ENCODE results near the gene CALR. TPM values are rescaled to one million over a fixed set of nuclear protein-coding genes. Genes with fewer than 3 reads are reported as not detected.

The CALR gene
- total RNA-seq, 3 donors from 2014 or later (not counting 1 experiment from before 2014, with no cell fraction given), result 588 to 813 (median 763) TPM

GRCh38 chr19:12992729-12993128, 54.3 kb downstream of the CALR start:
- peaks cover 8 to 28% of the 10 kb centered on the region in 2 donors for H3K27me3 Mint-ChIP-seq (ENCODE audit: low read depth in 2 of 2)
- Histone ChIP-seq H3K9me3 (ENCODE audit: control insufficient read depth, insufficient read depth, low read length) (no peaks in the 10 kb centered on the region), H3K36me3 (ENCODE audit: control insufficient read depth, insufficient read depth, low read length) (no peaks in the 10 kb centered on the region), H3K4me3 (ENCODE audit: low read length) (no peak overlapping the region), H3K27ac (ENCODE audit: low read length) (no peak overlapping the region), H3K27me3 (ENCODE audit: control insufficient read depth, insufficient read depth, low read length) (peaks cover 5% of the 10 kb centered on the region), H3K4me1 (ENCODE audit: control insufficient read depth, insufficient read depth, low read length) (peaks cover 12% of the 10 kb centered on the region)
- TF ChIP-seq CTCF (IDR thresholded peaks at IDR 0.05), result no peak
- no peak overlapping the region for H3K27ac Mint-ChIP-seq
- no peaks in the 10 kb centered on the region for H3K9me3 Mint-ChIP-seq
- no peaks in the 10 kb centered on the region for H3K36me3 Mint-ChIP-seq
- DNase-seq (no peak), ATAC-seq (no peak)
- intact Hi-C loops (cut with micrococcal nuclease), result no loop called here
- H3K4me3 Mint-ChIP-seq, result no peak overlapping the region
- 95% methylated on average over 11 of the region's 11 CpGs for WGBS (ENCODE audit: insufficient coverage)
- peaks cover 6 to 11% of the 10 kb centered on the region in 2 donors for H3K4me1 Mint-ChIP-seq

GRCh38 chr19:12993562-12993961, 55.2 kb downstream of the CALR start:
- Histone ChIP-seq H3K36me3 (ENCODE audit: control insufficient read depth, insufficient read depth, low read length) (no peaks in the 10 kb centered on the region), H3K4me3 (ENCODE audit: low read length) (no peak overlapping the region), H3K9me3 (ENCODE audit: control insufficient read depth, insufficient read depth, low read length) (no peaks in the 10 kb centered on the region), H3K27ac (ENCODE audit: low read length) (no peak overlapping the region), H3K4me1 (ENCODE audit: control insufficient read depth, insufficient read depth, low read length) (peaks cover 12% of the 10 kb centered on the region), H3K27me3 (ENCODE audit: control insufficient read depth, insufficient read depth, low read length) (peaks cover 5% of the 10 kb centered on the region)
- Mint-ChIP-seq H3K27ac (no peak overlapping the region), H3K27me3 (ENCODE audit: low read depth in 2 of 2) (peaks cover 10 to 33% of the 10 kb centered on the region in 2 donors), H3K4me3 (no peak overlapping the region), H3K4me1 (peaks cover 6 to 11% of the 10 kb centered on the region in 2 donors), H3K9me3 (no peaks in the 10 kb centered on the region), H3K36me3 (no peaks in the 10 kb centered on the region)
- TF ChIP-seq CTCF (IDR thresholded peaks at IDR 0.05), result no peak
- ATAC-seq (no peak), DNase-seq (no peak)
- intact Hi-C loops (cut with micrococcal nuclease), result no loop called here
- 95% methylated on average over 7 of the region's 7 CpGs for WGBS (ENCODE audit: insufficient coverage)

Other genes starting within 250 kb of the CALR start
- gene FBXW9, start 242.0 kb upstream of the CALR start, total RNA-seq, result 1 to 10 TPM; 2.2 to 3.2 (median 2.9) TPM
- gene TNPO2, start 214.7 kb upstream of the CALR start, total RNA-seq, result 10 to 100 TPM; 56.8 to 66.6 (median 58.2) TPM
- 100 to 1,000 TPM; 217 to 228 (median 219) TPM for gene TRIR, start 203.9 kb upstream of the CALR start, total RNA-seq
- gene GET3, start 201.1 kb upstream of the CALR start, total RNA-seq, result 10 to 100 TPM; 42.2 to 51.3 (median 44.2) TPM
- not detected for gene BEST2, start 186.8 kb upstream of the CALR start, total RNA-seq
- gene HOOK2, start 163.1 kb upstream of the CALR start, total RNA-seq, result 10 to 100 TPM; 13.3 to 15.3 (median 13.9) TPM
- gene JUNB, start 147.1 kb upstream of the CALR start, total RNA-seq, result 100 to 1,000 TPM; 781 to 903 (median 859) TPM
- 10 to 100 TPM; 28.8 to 67.1 (median 66.9) TPM for gene PRDX2, start 136.8 kb upstream of the CALR start, total RNA-seq
- 1 to 10 TPM; 1.7 to 2.8 (median 2.2) TPM for gene THSD8, start 136.5 kb upstream of the CALR start, total RNA-seq
- 1 to 10 TPM; 6.6 to 8.7 (median 7.4) TPM for gene RNASEH2A, start 132.0 kb upstream of the CALR start, total RNA-seq
- gene RTBDN, start 104.0 kb upstream of the CALR start, total RNA-seq, result not detected
- gene MAST1, start 100.1 kb upstream of the CALR start, total RNA-seq, result under 1 TPM in 2 of 3 donors, not detected in 1; 0.07 to 0.88 TPM
- 10 to 100 TPM; 28.3 to 31.7 (median 31.2) TPM for gene DNASE2, start 57.2 kb upstream of the CALR start, total RNA-seq
- gene KLF1, start 51.4 kb upstream of the CALR start, total RNA-seq, result not detected
- 10 to 100 TPM; 35.9 to 41.7 (median 36.3) TPM for gene GCDH, start 47.4 kb upstream of the CALR start, total RNA-seq
- 1 to 10 TPM in 1 of 3 donors, under 1 TPM in 2; 0.88 to 2.2 (median 0.92) TPM for gene SYCE2, start 19.3 kb upstream of the CALR start, total RNA-seq
- gene FARSA, start 4.9 kb upstream of the CALR start, total RNA-seq, result 10 to 100 TPM; 29.3 to 34.5 (median 32.0) TPM
- 10 to 100 TPM; 79.2 to 81.2 (median 80.3) TPM for gene RAD23A, start 7.3 kb downstream of the CALR start, total RNA-seq
- gene GADD45GIP1, start 18.6 kb downstream of the CALR start, total RNA-seq, result 1 to 10 TPM; 5.3 to 7.1 (median 5.7) TPM
- not detected for gene DAND5, start 31.0 kb downstream of the CALR start, total RNA-seq
- gene NFIX, start 56.9 kb downstream of the CALR start, total RNA-seq, result 1 to 10 TPM in 2 of 3 donors, under 1 TPM in 1; 0.61 to 2.1 (median 1.3) TPM
- gene LYL1, start 164.2 kb downstream of the CALR start, total RNA-seq, result 1 to 10 TPM; 2.0 to 7.7 (median 6.7) TPM
- gene TRMT1, start 178.1 kb downstream of the CALR start, total RNA-seq, result 10 to 100 TPM; 33.8 to 48.5 (median 42.2) TPM
- 10 to 100 TPM; 41.2 to 48.7 (median 43.4) TPM for gene NACC1, start 179.7 kb downstream of the CALR start, total RNA-seq
- gene STX10, start 211.8 kb downstream of the CALR start, total RNA-seq, result 10 to 100 TPM; 39.2 to 46.9 (median 42.0) TPM
- 1,000 to 10,000 TPM in 1 of 3 donors, 100 to 1,000 TPM in 2; 668 to 1,112 (median 949) TPM for gene IER2, start 211.8 kb downstream of the CALR start, total RNA-seq